Peyer's patch (tissue), 4 donors: ENCODE data around the gene KCNJ6.

Source experiments
- CTCF ChIP-seq, 6 experiments: fragments of 450-650 bp in 4 of 6; fragments of 200-600 bp in 2 of 6; sonication (generic) in 1 of 6; IDR thresholded peaks; one replicate each; pipeline ENCODE4 v1.5.1; 2017 to 2019; ENCODE audit warnings: antibody characterized with exemption in 6 of 6, mild to moderate bottlenecking in 3 of 6, moderate library complexity in 1 of 6
- POLR2A ChIP-seq, 2 donors: fragments of 450-650 bp; IDR thresholded peaks; one replicate each; pipeline ENCODE4 v1.5.1; 2017; ENCODE audit warnings: antibody characterized with exemption in 2 of 2, mild to moderate bottlenecking in 2 of 2, moderate library complexity in 2 of 2

- TF ChIP-seq CTCF (IDR thresholded peaks at IDR 0.05) (no peak), POLR2A (IDR thresholded peaks at IDR 0.05) (no peak)
Measured at GRCh38 chr21:37594472-37594951, 321.7 kb downstream of the KCNJ6 start.
